Measurements from ENCODE around the gene ADGRG6. TPM values are rescaled to one million over a fixed set of nuclear protein-coding genes. Genes with fewer than 3 reads are reported as not detected.

The ADGRG6 gene
- total and polyA plus RNA-seq, 2 donors from 2014 or later = 2.6 to 32.8 TPM

DNA sequence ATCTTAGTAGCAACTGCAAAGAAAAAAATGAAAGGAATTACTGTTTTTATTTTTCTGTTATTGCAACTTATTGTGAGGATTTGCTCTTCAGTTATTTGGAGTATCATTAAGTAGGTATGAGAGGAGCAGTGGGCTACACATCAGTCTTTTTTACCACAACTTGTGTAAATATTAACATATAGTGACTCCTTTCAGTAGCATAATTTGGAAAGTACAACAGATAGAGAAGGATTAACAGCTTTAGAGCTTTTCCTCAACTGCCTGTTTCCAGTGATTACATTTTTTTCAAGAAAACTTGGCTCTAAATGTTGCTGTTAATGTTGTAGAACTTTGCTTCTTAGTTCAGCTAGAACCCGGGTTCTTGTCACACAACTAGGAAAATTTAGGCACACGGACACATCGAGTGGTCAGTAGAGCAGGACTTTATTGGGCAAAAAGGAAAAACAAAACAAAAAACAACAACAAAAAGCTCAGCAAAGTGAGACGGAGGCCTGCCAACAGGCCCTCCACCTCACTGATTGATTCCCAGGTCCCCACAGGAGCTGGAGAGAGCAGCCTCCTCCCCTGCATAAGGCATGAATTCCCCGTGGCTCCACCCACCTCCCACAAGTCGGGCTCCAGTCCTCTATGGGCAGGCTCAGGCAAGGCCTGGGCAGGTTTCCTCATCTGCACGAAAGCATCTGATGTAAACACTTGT, 75.1 kb downstream of the ADGRG6 start:
- H3K27ac ChIP-seq (ENCODE audit: low read depth in 2 of 2, low read length in 2 of 2) = peak overlapping the region in 1 of 2 donors; percentile 16
- no peaks in the 10 kb centered on the region for H3K36me3 ChIP-seq (ENCODE audit: control insufficient read depth in 2 of 3, insufficient read depth in 3 of 3, low read length in 3 of 3)
- H3K27me3 ChIP-seq (ENCODE audit: control insufficient read depth, insufficient read depth, low read length) = no peaks in the 10 kb centered on the region
- DNase-seq = peak in 2 of 5 donors; percentile 31 to 47
- no peak for FAIRE-seq
- intact Hi-C loops (cut with DNase I) = no loop called here
- peaks cover 0 to 13% (median 2%) of the 10 kb centered on the region in 3 donors for H3K4me1 ChIP-seq (ENCODE audit: control insufficient read depth in 2 of 3, insufficient read depth in 2 of 3, low read depth in 1 of 3, low read length in 3 of 3)
- no peaks in the 10 kb centered on the region for H3K9me3 ChIP-seq (ENCODE audit: control insufficient read depth in 2 of 3, insufficient read depth in 1 of 3, low read length in 3 of 3)
- H3K4me3 ChIP-seq (ENCODE audit: low read length in 3 of 3) = no peak overlapping the region
- no peak overlapping the region for H3K9ac ChIP-seq (ENCODE audit: low read length in 3 of 3)
- TF ChIP-seq, protein P1, sequence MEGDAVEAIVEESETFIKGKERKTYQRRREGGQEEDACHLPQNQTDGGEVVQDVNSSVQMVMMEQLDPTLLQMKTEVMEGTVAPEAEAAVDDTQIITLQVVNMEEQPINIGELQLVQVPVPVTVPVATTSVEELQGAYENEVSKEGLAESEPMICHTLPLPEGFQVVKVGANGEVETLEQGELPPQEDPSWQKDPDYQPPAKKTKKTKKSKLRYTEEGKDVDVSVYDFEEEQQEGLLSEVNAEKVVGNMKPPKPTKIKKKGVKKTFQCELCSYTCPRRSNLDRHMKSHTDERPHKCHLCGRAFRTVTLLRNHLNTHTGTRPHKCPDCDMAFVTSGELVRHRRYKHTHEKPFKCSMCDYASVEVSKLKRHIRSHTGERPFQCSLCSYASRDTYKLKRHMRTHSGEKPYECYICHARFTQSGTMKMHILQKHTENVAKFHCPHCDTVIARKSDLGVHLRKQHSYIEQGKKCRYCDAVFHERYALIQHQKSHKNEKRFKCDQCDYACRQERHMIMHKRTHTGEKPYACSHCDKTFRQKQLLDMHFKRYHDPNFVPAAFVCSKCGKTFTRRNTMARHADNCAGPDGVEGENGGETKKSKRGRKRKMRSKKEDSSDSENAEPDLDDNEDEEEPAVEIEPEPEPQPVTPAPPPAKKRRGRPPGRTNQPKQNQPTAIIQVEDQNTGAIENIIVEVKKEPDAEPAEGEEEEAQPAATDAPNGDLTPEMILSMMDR (IDR thresholded peaks at IDR 0.05; ENCODE audit: borderline replicate concordance, extremely low read depth, insufficient read depth) = no peak

DNA sequence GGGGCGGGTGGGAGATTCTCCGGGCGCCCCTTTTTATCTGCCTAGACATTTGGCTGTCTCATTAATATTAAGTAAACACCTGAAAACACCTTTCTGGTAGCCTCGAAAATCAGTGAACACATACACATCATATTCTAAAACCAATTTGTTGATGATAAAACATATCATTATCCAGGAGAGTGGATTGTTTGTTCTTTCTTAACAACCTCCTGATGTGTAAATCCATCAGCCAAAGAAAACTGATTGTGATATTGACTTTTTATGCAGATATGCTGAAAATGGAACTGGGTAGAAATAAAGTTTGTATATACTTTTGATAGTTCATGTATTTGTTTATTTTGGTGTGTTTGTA, 75.7 kb downstream of the ADGRG6 start:
- no peak overlapping the region for H3K9ac ChIP-seq (ENCODE audit: low read length in 3 of 3)
- peak overlapping the region in 1 of 2 donors; percentile 16 for H3K27ac ChIP-seq (ENCODE audit: low read depth in 2 of 2, low read length in 2 of 2)
- no peak for FAIRE-seq

DNA sequence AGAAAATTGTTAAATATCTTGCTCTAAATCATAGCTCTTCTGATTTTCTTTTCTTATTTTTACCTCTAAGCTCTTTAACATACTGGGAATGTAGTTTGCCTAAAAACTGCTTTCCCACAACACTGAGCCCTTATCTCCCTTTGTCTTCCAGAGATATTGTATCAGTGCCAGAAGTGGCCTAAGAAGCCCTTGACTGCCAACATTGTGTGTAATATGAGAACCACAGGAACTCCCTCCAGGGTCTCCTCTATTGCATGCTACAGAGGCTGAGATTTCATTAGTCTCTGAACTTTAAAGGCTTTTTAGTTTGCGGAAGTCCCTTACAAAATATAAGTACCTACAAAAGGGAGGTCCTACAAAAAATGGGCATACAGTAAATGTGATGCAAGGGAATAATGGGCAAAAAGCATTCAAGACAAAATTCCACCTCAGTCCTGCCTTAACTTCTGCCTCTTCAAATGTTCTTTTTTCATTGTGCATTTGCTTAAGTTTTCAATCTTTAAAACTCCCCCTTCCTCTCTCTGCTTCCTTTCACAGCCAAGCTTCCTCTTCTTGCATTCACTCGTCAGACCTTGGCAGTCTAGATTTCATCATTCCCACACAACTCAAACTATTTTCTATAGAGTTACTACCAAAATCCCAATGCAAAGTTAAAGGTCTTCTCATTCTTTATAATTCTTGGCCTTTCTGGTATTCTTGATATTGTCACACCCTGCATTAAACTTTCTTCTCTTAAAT, 76.5 kb downstream of the ADGRG6 start:
- no peak overlapping the region for H3K27ac ChIP-seq (ENCODE audit: low read depth in 2 of 2, low read length in 2 of 2)
- intact Hi-C loops (cut with DNase I) = no loop called here
- TF ChIP-seq, protein P1 (IDR thresholded peaks at IDR 0.05; ENCODE audit: borderline replicate concordance, extremely low read depth, insufficient read depth) = no peak
- DNase-seq (peak in 2 of 5 donors; percentile 63 to 80), FAIRE-seq (no peak)
- H3K9ac ChIP-seq (ENCODE audit: low read length in 3 of 3) = no peak overlapping the region
- no peak overlapping the region for H3K4me3 ChIP-seq (ENCODE audit: low read length in 3 of 3)
- peaks cover 0 to 13% (median 2%) of the 10 kb centered on the region in 3 donors for H3K4me1 ChIP-seq (ENCODE audit: control insufficient read depth in 2 of 3, insufficient read depth in 2 of 3, low read depth in 1 of 3, low read length in 3 of 3)
- no peaks in the 10 kb centered on the region for H3K27me3 ChIP-seq (ENCODE audit: control insufficient read depth, insufficient read depth, low read length)
- no peaks in the 10 kb centered on the region for H3K9me3 ChIP-seq (ENCODE audit: control insufficient read depth in 2 of 3, insufficient read depth in 1 of 3, low read length in 3 of 3)
- no peaks in the 10 kb centered on the region for H3K36me3 ChIP-seq (ENCODE audit: control insufficient read depth in 2 of 3, insufficient read depth in 3 of 3, low read length in 3 of 3)

More for the DNA sequence above, 75.7 kb downstream of the ADGRG6 start:
- TF ChIP-seq, protein P1 (IDR thresholded peaks at IDR 0.05; ENCODE audit: borderline replicate concordance, extremely low read depth, insufficient read depth) = no peak
- DNase-seq = no peak
- peaks cover 0 to 13% (median 2%) of the 10 kb centered on the region in 3 donors for H3K4me1 ChIP-seq (ENCODE audit: control insufficient read depth in 2 of 3, insufficient read depth in 2 of 3, low read depth in 1 of 3, low read length in 3 of 3)
- H3K9me3 ChIP-seq (ENCODE audit: control insufficient read depth in 2 of 3, insufficient read depth in 1 of 3, low read length in 3 of 3) = no peaks in the 10 kb centered on the region
- intact Hi-C loops (cut with DNase I) = no loop called here
- H3K4me3 ChIP-seq (ENCODE audit: low read length in 3 of 3) = no peak overlapping the region
- H3K36me3 ChIP-seq (ENCODE audit: control insufficient read depth in 2 of 3, insufficient read depth in 3 of 3, low read length in 3 of 3) = no peaks in the 10 kb centered on the region
- no peaks in the 10 kb centered on the region for H3K27me3 ChIP-seq (ENCODE audit: control insufficient read depth, insufficient read depth, low read length)

All from kidney (tissue), 14 donors.